RWPE2 (cell line): ENCODE data around the gene TMEM128.

Source experiments
- ATAC-seq: fragments of 200-7000 bp; cut with Tn5 transposase; 3 replicates; pipeline ENCODE4 v1.9.1; 2021; ENCODE audit warnings: low read depth
- DNase-seq: peaks from one replicate; pipeline ENCODE4 v3.0.0-alpha.2; 2020; ENCODE audit warnings: low spot score
- H3K27ac ChIP-seq: fragments of 450-650 bp; 2 replicates; pipeline ENCODE4 v1.5.1; 2017; ENCODE audit warnings: mild to moderate bottlenecking; ENCODE audit not compliant: poor library complexity, severe bottlenecking
- H3K27me3 ChIP-seq: fragments of 250-450 bp; sonication (Bioruptor Pico); 2 replicates; pipeline ENCODE4 v1.5.1; 2021; ENCODE audit warnings: mild to moderate bottlenecking, moderate library complexity; ENCODE audit not compliant: insufficient read depth, poor library complexity, severe bottlenecking
- H3K36me3 ChIP-seq: fragments of 250-450 bp; sonication (Bioruptor Pico); 2 replicates; pipeline ENCODE4 v1.5.1; 2020; ENCODE audit warnings: low read depth, mild to moderate bottlenecking, moderate library complexity
- H3K4me1 ChIP-seq: fragments of 250-450 bp; sonication (Bioruptor Pico); 2 replicates; pipeline ENCODE4 v1.5.1; 2021; ENCODE audit warnings: mild to moderate bottlenecking, moderate library complexity; ENCODE audit not compliant: insufficient read depth, poor library complexity, severe bottlenecking
- H3K4me3 ChIP-seq: fragments of 250-450 bp; sonication (Bioruptor Pico); 2 replicates; pipeline ENCODE4 v1.5.1; 2021; ENCODE audit warnings: mild to moderate bottlenecking, moderate library complexity; ENCODE audit not compliant: severe bottlenecking
- H3K9me3 ChIP-seq: fragments of 250-450 bp; sonication (Bioruptor Pico); 2 replicates; pipeline ENCODE4 v1.5.1; 2021; ENCODE audit warnings: mild to moderate bottlenecking, moderate library complexity; ENCODE audit not compliant: severe bottlenecking
- CTCF ChIP-seq: fragments of 450-650 bp; IDR thresholded peaks from one replicate; pipeline ENCODE4 v1.5.1; 2017; ENCODE audit warnings: mild to moderate bottlenecking, moderate library complexity; ENCODE audit not compliant: poor library complexity, severe bottlenecking

The TMEM128 gene

GRCh38 chr4:4277531-4277930, 29.5 kb upstream of the TMEM128 start:
- no peak for TF ChIP-seq CTCF
- H3K4me3 ChIP-seq = no peak overlapping the region
- H3K36me3 ChIP-seq = peaks cover 87% of the 10 kb centered on the region
- no peak overlapping the region for H3K27ac ChIP-seq
- no peaks in the 10 kb centered on the region for H3K27me3 ChIP-seq
- no peaks in the 10 kb centered on the region for H3K9me3 ChIP-seq
- DNase-seq (no peak), ATAC-seq (no peak)
- H3K4me1 ChIP-seq = no peaks in the 10 kb centered on the region

DNA sequence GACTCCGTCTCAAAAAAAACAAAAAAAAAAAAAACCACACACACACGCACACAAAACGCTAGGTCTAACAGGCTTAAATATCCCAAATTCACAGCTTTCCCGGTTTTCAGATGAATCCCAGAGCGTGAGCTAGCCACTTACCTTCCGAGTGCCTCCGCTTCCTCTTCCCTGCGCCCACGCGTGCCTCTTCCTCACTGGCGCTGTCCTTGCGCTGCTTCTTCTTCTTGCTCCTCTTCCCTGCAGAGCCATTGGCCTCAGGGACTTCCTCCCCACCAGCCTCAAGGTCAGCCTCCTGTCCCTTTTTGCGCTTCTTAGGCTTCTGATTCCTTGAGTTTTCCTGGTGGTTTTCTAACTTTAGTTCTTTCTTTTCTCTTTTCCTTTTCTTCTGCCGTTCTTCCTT, 26.2 kb upstream of the TMEM128 start:
- no peak overlapping the region for H3K4me3 ChIP-seq
- no peaks in the 10 kb centered on the region for H3K9me3 ChIP-seq
- DNase-seq (no peak), ATAC-seq (no peak)
- peaks cover 7% of the 10 kb centered on the region for H3K4me1 ChIP-seq
- TF ChIP-seq CTCF = no peak
- no peaks in the 10 kb centered on the region for H3K27me3 ChIP-seq
- H3K27ac ChIP-seq = no peak overlapping the region
- H3K36me3 ChIP-seq = peaks cover 79% of the 10 kb centered on the region

DNA sequence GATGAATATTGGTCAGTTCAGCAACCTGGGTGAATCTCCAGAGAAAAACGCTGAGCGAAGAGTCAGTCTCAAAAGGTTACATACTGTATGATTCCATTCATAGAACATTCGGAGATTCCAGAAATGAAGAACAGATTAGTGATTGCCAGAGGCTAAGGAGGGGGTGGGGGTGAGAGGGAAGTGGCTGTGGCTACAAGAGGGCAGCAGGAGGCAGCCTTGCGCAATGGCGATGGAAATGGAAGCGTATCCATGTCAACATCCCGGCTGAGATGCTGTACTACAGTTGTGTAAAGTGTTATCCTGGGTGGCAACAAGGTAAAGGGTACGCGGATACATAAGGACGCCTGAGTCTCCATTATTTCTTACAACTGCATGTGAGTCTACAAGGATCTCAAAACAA, 23.9 kb upstream of the TMEM128 start:
- Histone ChIP-seq H3K27ac (no peak overlapping the region), H3K27me3 (no peaks in the 10 kb centered on the region), H3K36me3 (peaks cover 71% of the 10 kb centered on the region), H3K4me3 (no peak overlapping the region), H3K4me1 (peaks cover 7% of the 10 kb centered on the region), H3K9me3 (no peaks in the 10 kb centered on the region)
- no peak for ATAC-seq
- DNase-seq = no peak
- TF ChIP-seq CTCF = no peak

DNA sequence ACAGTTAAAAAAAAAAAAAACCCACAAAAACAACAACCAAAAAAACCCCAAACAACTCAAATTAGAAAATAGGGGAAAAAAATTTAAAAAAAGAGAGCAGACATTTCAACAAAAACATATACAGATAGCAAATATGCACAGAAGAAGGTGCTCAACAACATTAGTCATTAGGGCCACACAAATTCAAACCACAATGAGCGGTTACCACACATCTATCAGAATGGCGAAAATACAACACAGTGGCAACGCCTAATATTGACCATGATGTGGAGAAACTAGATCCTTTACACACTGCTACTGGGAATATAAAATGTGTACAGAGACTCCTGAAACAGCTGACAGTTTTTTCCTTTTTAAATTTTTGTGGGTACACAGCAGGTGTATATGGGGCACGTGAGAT, 22.5 kb upstream of the TMEM128 start:
- no peaks in the 10 kb centered on the region for H3K27me3 ChIP-seq
- no peak for TF ChIP-seq CTCF
- DNase-seq (no peak), ATAC-seq (no peak)
- H3K36me3 ChIP-seq = peaks cover 63% of the 10 kb centered on the region
- peak overlapping the region; percentile 56 for H3K27ac ChIP-seq
- peaks cover 7% of the 10 kb centered on the region for H3K4me1 ChIP-seq
- no peak overlapping the region for H3K4me3 ChIP-seq
- H3K9me3 ChIP-seq = no peaks in the 10 kb centered on the region

GRCh38 chr4:4269856-4270255, 21.8 kb upstream of the TMEM128 start:
- DNase-seq (no peak), ATAC-seq (peak; percentile 92)
- H3K27ac ChIP-seq = peak overlapping the region; percentile 56
- H3K36me3 ChIP-seq = peaks cover 59% of the 10 kb centered on the region
- H3K4me1 ChIP-seq = peaks cover 7% of the 10 kb centered on the region
- TF ChIP-seq CTCF = no peak
- H3K27me3 ChIP-seq = no peaks in the 10 kb centered on the region
- no peak overlapping the region for H3K4me3 ChIP-seq
- no peaks in the 10 kb centered on the region for H3K9me3 ChIP-seq
